Measurements from ENCODE around the gene RETREG1. TPM values are rescaled to one million over a fixed set of nuclear protein-coding genes. Genes with fewer than 3 reads are reported as not detected.
"Not testable (repeated sequence)": the region's sequence is repeated elsewhere in the genome, so short reads cannot be mapped to it uniquely, and the experiment has no call there.

RETREG1 gene
- polyA plus RNA-seq, 3 donors, result 9.2 to 46.8 (median 12.6) TPM

- no peak overlapping the region for H3K27ac ChIP-seq (ENCODE audit: low read depth, low read length)
- WGBS, 3 donors, result 74 to 92% (median 89%) methylated on average over 6 of the region's 6 CpGs
Measured at GRCh38 chr5:16542236-16542635, 74.6 kb downstream of the RETREG1 start.

- not testable (repeated sequence) for H3K27ac ChIP-seq (ENCODE audit: low read depth, low read length)
Measured at GRCh38 chr5:16541592-16541991, 75.2 kb downstream of the RETREG1 start.

DNA sequence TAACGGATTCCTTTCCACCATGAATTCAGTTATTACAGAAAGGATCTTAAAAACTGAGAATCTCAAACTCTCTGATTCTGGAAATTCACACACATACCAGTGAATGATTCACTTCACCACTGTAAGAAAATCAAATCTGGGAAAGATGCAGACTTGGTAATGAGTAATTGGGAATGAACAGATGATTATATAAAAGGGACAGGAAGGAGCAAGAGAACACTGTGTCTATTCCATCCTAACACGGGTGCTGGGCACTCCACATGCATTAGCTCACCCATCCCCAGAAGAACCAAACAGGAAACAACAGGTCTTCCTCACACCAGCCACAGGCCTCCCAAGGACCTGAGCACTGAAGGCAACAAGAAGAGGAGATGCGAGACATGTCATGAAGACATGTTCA is 76.4 kb downstream of the RETREG1 start:
- 81 to 85% (median 82%) methylated on average over 3 of the region's 3 CpGs for WGBS, 3 donors
- no peak overlapping the region for H3K27ac ChIP-seq (ENCODE audit: low read depth, low read length)

GRCh38 chr5:16539169-16539666 is 77.6 kb downstream of the RETREG1 start:
- 35 to 64% (median 57%) methylated on average over 12 of the region's 12 CpGs for WGBS, 3 donors
- peak overlapping the region; percentile 82 for H3K27ac ChIP-seq (ENCODE audit: low read depth, low read length)

GRCh38 chr5:16538006-16538405 is 78.8 kb downstream of the RETREG1 start:
- 88 to 98% (median 94%) methylated on average over 8 of the region's 8 CpGs for WGBS, 3 donors
- no peak overlapping the region for H3K27ac ChIP-seq (ENCODE audit: low read depth, low read length)

DNA sequence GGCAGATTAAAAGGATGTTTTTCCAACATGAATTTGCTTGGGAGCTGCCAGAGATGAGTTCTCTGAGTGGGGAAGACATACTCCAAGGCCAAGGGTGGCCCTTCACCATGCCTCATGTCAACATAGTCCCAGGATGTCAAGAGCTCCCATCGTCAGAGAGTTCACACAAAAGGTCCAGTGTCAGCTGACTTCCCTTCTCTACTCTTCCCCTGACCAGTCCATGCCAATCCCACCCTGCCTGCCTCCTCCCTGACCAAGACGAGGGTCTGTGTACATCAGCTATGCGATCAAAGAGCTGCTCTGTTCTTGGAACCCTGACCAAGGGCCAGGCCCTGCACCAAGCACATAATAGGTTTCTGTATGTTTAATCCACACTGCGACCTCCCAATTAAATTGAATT is 80.0 kb downstream of the RETREG1 start:
- no peak overlapping the region for H3K27ac ChIP-seq (ENCODE audit: low read depth, low read length)
- WGBS, 3 donors, result 84 to 90% (median 88%) methylated on average over 4 of the region's 4 CpGs

- 51 to 81% (median 78%) methylated on average over 6 of the region's 6 CpGs for WGBS, 3 donors
- no peak overlapping the region for H3K27ac ChIP-seq (ENCODE audit: low read depth, low read length)
Measured at GRCh38 chr5:16536246-16536645, 80.6 kb downstream of the RETREG1 start.

GRCh38 chr5:16534280-16534679 is 82.5 kb downstream of the RETREG1 start:
- H3K27ac ChIP-seq (ENCODE audit: low read depth, low read length), result no peak overlapping the region
- 89 to 100% (median 97%) methylated on average over 1 of the region's 1 CpG for WGBS, 3 donors

DNA sequence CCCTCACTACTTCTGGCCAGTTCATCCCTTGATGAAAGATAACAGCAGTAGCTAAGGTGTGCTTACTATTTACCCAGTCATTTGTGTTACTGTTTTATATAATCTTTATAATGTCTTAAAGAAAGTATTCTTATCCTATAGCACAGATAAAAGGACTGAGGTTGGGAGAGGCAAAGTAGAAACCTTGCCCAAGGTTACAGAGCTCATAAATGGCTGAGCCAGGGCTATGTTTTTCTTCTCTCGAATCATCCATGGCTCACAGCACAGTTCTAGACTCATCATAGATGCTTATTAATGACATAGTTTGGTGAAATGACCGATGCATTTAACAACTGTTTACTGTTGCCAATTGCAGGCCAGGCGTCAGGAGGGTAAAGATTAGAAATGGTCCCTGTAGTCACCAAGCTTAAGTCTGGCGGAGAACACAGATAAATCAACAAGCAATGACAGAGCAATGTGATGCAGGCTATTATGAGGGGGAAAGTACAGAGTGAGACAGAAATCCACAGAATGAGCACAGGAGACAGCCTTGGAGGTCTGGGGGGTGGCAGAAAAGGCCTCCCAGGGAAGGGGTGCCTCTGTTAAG is 85.6 kb downstream of the RETREG1 start:
- 56 to 77% (median 67%) methylated on average over 4 of the region's 4 CpGs for WGBS, 3 donors
- no peak overlapping the region for H3K27ac ChIP-seq (ENCODE audit: low read depth, low read length)

DNA sequence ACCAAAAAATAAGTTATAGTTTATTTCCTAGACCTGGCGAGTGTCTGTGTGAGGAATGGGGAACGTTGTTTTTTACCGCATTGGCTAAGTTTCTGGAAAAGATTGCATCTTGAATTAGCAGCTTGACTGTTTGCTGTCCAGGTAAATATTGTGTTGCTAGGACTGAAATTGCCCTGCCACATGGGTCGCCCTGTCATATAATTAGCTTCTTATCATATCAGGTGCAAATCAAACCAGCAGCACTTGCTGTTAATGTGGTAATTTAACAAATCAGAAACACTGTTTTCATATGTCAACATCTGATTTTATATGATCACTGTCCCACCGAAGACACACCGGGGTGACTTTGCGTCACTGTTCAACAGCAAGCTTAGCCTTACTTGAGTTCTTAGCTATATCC is 87.5 kb downstream of the RETREG1 start:
- H3K27ac ChIP-seq (ENCODE audit: low read depth, low read length), result no peak overlapping the region
- WGBS, 3 donors, result 69 to 84% (median 77%) methylated on average over 7 of the region's 7 CpGs

- H3K27ac ChIP-seq (ENCODE audit: low read depth, low read length), result no peak overlapping the region
Measured at GRCh38 chr5:16528382-16529110, 88.3 kb downstream of the RETREG1 start.

GRCh38 chr5:16525651-16526050 is 91.1 kb downstream of the RETREG1 start:
- 59 to 62% (median 62%) methylated on average over 4 of the region's 4 CpGs for WGBS, 3 donors
- no peak overlapping the region for H3K27ac ChIP-seq (ENCODE audit: low read depth, low read length)

More at GRCh38 chr5:16528382-16529110, 88.3 kb downstream of the RETREG1 start:
- 87 to 92% (median 92%) methylated on average over 7 of the region's 7 CpGs for WGBS, 3 donors

- 65 to 82% (median 73%) methylated on average over 5 of the region's 5 CpGs for WGBS, 3 donors
- H3K27ac ChIP-seq (ENCODE audit: low read depth, low read length), result no peak overlapping the region
Measured at GRCh38 chr5:16524286-16524685, 92.5 kb downstream of the RETREG1 start.

DNA sequence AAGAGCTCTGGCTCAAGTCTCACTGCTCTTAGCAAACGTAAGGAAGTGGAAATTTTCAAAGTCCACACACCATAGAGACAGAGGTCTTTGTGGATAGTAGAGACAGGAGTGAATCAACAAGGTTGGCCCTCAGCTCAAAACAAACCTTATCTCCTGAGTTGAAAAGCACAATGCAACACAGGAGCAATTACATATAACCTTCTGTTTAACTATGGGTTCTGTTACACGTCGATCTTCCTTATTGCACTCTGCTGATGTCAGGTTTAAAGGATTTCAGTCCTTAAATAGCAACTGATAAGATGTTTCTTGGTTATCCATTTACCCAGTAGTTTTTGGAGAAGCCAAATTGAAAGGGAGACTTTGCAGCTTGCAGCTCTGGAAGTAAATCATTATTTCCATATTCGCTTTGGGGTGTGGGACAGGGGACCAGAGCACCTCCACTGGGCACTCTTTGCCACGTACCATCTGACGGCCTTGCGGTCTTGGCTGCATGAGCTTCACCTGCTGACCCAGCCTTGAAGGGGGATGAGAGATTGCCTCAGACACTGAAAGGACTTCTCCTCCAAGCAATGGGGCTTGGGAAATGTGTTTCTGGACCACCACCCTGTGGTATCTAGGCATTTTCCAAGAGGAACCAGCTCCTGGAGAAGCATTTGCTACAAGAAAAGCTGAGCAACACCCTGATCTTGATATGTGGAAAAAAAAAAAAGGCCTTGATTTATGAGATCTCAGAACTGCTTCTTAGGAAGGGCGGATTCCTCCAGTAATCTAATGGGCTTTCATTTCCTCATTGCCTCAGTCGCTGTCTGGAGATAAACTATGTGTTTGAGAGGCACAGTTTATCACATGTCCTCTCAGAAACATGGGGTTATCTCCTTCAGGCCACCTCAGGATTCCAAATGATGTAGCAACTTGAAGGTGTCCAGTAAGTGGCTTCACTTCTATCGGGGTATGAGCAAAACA is 95.0 kb downstream of the RETREG1 start:
- H3K27ac ChIP-seq (ENCODE audit: low read depth, low read length), result no peak overlapping the region
- 34 to 81% (median 80%) methylated on average over 10 of the region's 10 CpGs for WGBS, 3 donors

DNA sequence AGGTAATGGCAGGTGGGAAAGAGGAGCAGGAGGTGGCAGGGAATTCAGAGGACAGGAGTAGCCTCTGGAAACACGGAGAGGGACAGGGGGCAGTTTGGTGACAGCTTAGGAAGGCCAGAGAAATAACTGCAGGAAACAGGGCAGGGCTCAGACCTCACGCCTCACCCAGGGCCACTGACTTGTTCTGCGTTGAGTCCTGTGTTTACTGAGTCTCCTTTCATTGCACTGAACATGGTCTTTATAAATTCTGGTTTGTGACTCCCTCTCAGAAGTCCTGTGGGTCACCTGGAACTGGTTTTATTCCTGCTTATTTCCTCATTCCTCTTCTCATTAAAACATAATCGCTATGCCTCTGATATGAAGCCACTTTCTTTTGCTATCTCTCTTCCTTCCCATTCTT is 96.0 kb downstream of the RETREG1 start:
- WGBS, 3 donors, result 28 to 72% (median 60%) methylated on average over 4 of the region's 4 CpGs
- H3K27ac ChIP-seq (ENCODE audit: low read depth, low read length), result no peak overlapping the region

GRCh38 chr5:16519435-16519834 is 97.4 kb downstream of the RETREG1 start:
- WGBS, 3 donors, result 86 to 96% (median 91%) methylated on average over 4 of the region's 4 CpGs
- no peak overlapping the region for H3K27ac ChIP-seq (ENCODE audit: low read depth, low read length)

DNA sequence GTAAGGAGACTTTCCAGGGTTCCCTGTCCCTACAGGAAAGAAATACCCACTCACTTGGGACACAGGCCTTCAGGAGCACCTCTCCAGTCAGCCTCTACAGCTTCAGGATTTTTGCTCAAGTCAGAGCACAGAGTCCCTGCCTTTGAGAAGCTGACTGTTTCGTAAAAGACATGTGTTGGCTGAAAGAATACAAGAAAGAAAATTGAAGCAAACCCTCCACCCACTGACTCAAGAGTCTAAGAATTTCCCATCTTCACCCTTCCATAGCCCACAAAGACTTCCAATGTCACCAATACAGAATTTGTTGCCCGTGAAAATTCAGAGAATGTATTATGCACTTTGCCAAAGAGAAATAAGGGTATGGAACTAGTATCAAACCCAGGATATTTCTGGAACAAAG is 98.2 kb downstream of the RETREG1 start:
- H3K27ac ChIP-seq (ENCODE audit: low read depth, low read length), result no peak overlapping the region

DNA sequence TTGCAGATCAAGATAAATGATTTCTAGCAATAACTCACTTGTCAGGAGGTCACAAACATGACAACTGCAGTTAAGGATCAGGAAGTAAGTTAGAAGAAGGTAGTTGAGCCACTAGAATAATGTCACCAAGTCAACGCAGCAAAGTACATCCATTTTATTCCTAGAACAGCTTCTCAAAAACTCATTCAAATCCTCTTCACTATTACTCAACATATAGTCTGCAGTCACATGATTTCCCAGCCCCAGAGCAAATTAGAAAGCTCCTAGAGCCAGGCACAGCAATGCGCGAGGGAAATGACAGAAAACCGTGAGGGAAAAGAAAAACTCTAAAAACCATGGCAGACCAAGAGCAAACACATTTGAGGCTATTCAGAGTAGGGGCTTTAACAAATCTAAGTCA is 101.3 kb downstream of the RETREG1 start:
- no peak overlapping the region for H3K27ac ChIP-seq (ENCODE audit: low read depth, low read length)
- 41 to 90% (median 75%) methylated on average over 4 of the region's 4 CpGs for WGBS, 3 donors

More for the DNA sequence above, 98.2 kb downstream of the RETREG1 start:
- 74 to 93% (median 84%) methylated on average over 2 of the region's 2 CpGs for WGBS, 3 donors

- WGBS, 3 donors, result 86 to 99% (median 89%) methylated on average over 3 of the region's 3 CpGs
- H3K27ac ChIP-seq (ENCODE audit: low read depth, low read length), result no peak overlapping the region
Measured at GRCh38 chr5:16510098-16510497, 106.7 kb downstream of the RETREG1 start.
